ENCODE data around the gene CXCL16.

GRCh38 chr17:4786516-4786915 is 46.8 kb upstream of the CXCL16 start:
- TF ChIP-seq CTCF (IDR thresholded peaks at IDR 0.05) = no peak
- no peak for TF ChIP-seq POLR2A (IDR thresholded peaks at IDR 0.05)
- TF ChIP-seq POLR2AphosphoS5 (IDR thresholded peaks at IDR 0.05) = no peak
